Left lung (tissue), 10 donors: ENCODE data around the gene ITFG1. TPM values are rescaled to one million over a fixed set of nuclear protein-coding genes. Genes with fewer than 3 reads are reported as not detected.

Experiments used
- ATAC-seq: fragments of 200-7000 bp; cut with Tn5 transposase; one replicate; pipeline ENCODE4 v1.9.1; 2020; ENCODE audit warnings: moderate library complexity
- DNase-seq, 4 donors: peaks; one replicate each; pipeline ENCODE4 v3.0.0-alpha.2; 2013 to 2020
- H3K27ac ChIP-seq, 2 donors: fragments of 200-600 bp; sonication (generic) in 1 of 2; one replicate each; pipeline versions ENCODE4 v1.5.0 to v1.8.0; 2020 to 2021
- H3K27me3 ChIP-seq, 2 donors: fragments of 200-600 bp; sonication (generic) in 1 of 2; one replicate each; pipeline versions ENCODE4 v1.5.0 to v1.8.0; 2020 to 2021
- H3K36me3 ChIP-seq, 2 donors: fragments of 200-600 bp; sonication (generic) in 1 of 2; one replicate each; pipeline versions ENCODE4 v1.5.0 to v1.8.0; 2020 to 2021
- H3K4me1 ChIP-seq, 2 donors: fragments of 200-600 bp; one replicate each; pipeline ENCODE4 v1.8.0; 2021
- H3K4me3 ChIP-seq, 2 donors: fragments of 200-600 bp; sonication (generic) in 1 of 2; one replicate each; pipeline versions ENCODE4 v1.5.0 to v1.8.0; 2020 to 2021; ENCODE audit warnings: mild to moderate bottlenecking in 1 of 2
- H3K9me3 ChIP-seq, 2 donors: fragments of 200-600 bp; sonication (generic) in 1 of 2; one replicate each; pipeline versions ENCODE4 v1.5.0 to v1.8.0; 2020 to 2021
- CTCF ChIP-seq, 2 donors: fragments of 200-600 bp; sonication (generic) in 1 of 2; IDR thresholded peaks; one replicate each; pipeline versions ENCODE4 v1.5.0 to v1.8.0; 2021; ENCODE audit warnings: antibody characterized with exemption in 2 of 2
- intact Hi-C, 2 donors: fragments of 100-400 bp; cut with DNase I; formaldehyde crosslinking; loops; one replicate each; pipeline versions ENCODE4 v1.11.2 to v1.14.2; 2022
- polyA plus RNA-seq, 6 donors: library from polyadenylated mRNA; unstranded; fragments of 120-200 nt; gene quantifications; one replicate each; pipeline ENCODE4 v1.2.1, GENCODE V29; 2013; ENCODE audit not compliant: insufficient read length in 6 of 6
- total RNA-seq, 2 donors: library from RNA; stranded (reverse); fragmentation: NEBNext Ultra II Directional; extraction: Animal tissue kit (Norgen Biotek cat#: 25700); gene quantifications; one replicate each; pipeline ENCODE4 v1.2.1, GENCODE V29; 2021
- donor health status: DM: no; HTN: yes; CAD: no.
- donor health status: DM: no; HTN: no; CAD: no.

ITFG1 gene
- total and polyA plus RNA-seq, 8 donors = 62.5 to 80.0 (median 69.2) TPM

GRCh38 chr16:47260503-47260902, 200.4 kb downstream of the ITFG1 start:
- H3K27ac ChIP-seq = no peak overlapping the region
- H3K36me3 ChIP-seq = peaks cover 0 to 23% of the 10 kb centered on the region in 2 donors
- H3K4me3 ChIP-seq = no peak overlapping the region
- ATAC-seq (no peak), DNase-seq (no peak)
- no peak for TF ChIP-seq CTCF (IDR thresholded peaks at IDR 0.05)
- no peaks in the 10 kb centered on the region for H3K9me3 ChIP-seq
- intact Hi-C loops = no loop called here
- no peaks in the 10 kb centered on the region for H3K4me1 ChIP-seq
- no peaks in the 10 kb centered on the region for H3K27me3 ChIP-seq

- DNase-seq (peak in 1 of 4 donors; percentile 2), ATAC-seq (no peak)
- Histone ChIP-seq H3K27me3 (no peaks in the 10 kb centered on the region), H3K4me3 (no peak overlapping the region), H3K27ac (no peak overlapping the region), H3K9me3 (no peaks in the 10 kb centered on the region), H3K4me1 (no peaks in the 10 kb centered on the region), H3K36me3 (peaks cover 0 to 23% of the 10 kb centered on the region in 2 donors)
- TF ChIP-seq CTCF (IDR thresholded peaks at IDR 0.05) = peak; percentile 29 to 56
- intact Hi-C loops = no loop called here
These were observed 201.9 kb downstream of the ITFG1 start for GRCh38 chr16:47258874-47259461.

- ATAC-seq (no peak), DNase-seq (peak in 1 of 4 donors; percentile 32)
- TF ChIP-seq CTCF (IDR thresholded peaks at IDR 0.05) = no peak
These were observed 206.1 kb downstream of the ITFG1 start for GRCh38 chr16:47254756-47255155.

GRCh38 chr16:47250983-47251382, 209.9 kb downstream of the ITFG1 start:
- DNase-seq = no peak
- H3K27me3 ChIP-seq = no peaks in the 10 kb centered on the region
- intact Hi-C loops = no loop called here
- TF ChIP-seq CTCF (IDR thresholded peaks at IDR 0.05) = no peak
- H3K27ac ChIP-seq = no peak overlapping the region
- H3K36me3 ChIP-seq = no peaks in the 10 kb centered on the region
- no peak for ATAC-seq
- no peaks in the 10 kb centered on the region for H3K4me1 ChIP-seq
- H3K4me3 ChIP-seq = no peak overlapping the region
- H3K9me3 ChIP-seq = no peaks in the 10 kb centered on the region

More at GRCh38 chr16:47254756-47255155, 206.1 kb downstream of the ITFG1 start:
- Histone ChIP-seq H3K9me3 (no peaks in the 10 kb centered on the region), H3K27me3 (no peaks in the 10 kb centered on the region), H3K36me3 (peaks cover 0 to 13% of the 10 kb centered on the region in 2 donors), H3K4me3 (no peak overlapping the region), H3K27ac (no peak overlapping the region), H3K4me1 (no peaks in the 10 kb centered on the region)
- intact Hi-C loops = no loop called here

GRCh38 chr16:47247690-47248089, 213.2 kb downstream of the ITFG1 start:
- H3K9me3 ChIP-seq = no peaks in the 10 kb centered on the region
- intact Hi-C loops = no loop called here

More at GRCh38 chr16:47247690-47248089, 213.2 kb downstream of the ITFG1 start:
- H3K27ac ChIP-seq = no peak overlapping the region
- DNase-seq (no peak), ATAC-seq (no peak)
- no peak overlapping the region for H3K4me3 ChIP-seq
- no peaks in the 10 kb centered on the region for H3K36me3 ChIP-seq
- H3K27me3 ChIP-seq = no peaks in the 10 kb centered on the region
- no peaks in the 10 kb centered on the region for H3K4me1 ChIP-seq
- TF ChIP-seq CTCF (IDR thresholded peaks at IDR 0.05) = no peak
